Dermis blood vessel endothelial cell (primary cell): Measurements from ENCODE around the gene DHDH. TPM values are rescaled to one million over a fixed set of nuclear protein-coding genes. Genes with fewer than 3 reads are reported as not detected.
"Not testable (repeated sequence)": the region's sequence is repeated elsewhere in the genome, so short reads cannot be mapped to it uniquely, and the experiment has no call there.

Experiments used
- DNase-seq: peaks from one replicate; pipeline ENCODE4 v3.0.0; 2010
- total RNA-seq: library from RNA; depleted of rRNA; stranded (reverse); fragments of >200 nt; gene quantifications from 2 replicates; pipeline ENCODE4 v1.2.3, GENCODE V29; 2014

DHDH gene
- total RNA-seq, result not detected in 2 replicates

DNA sequence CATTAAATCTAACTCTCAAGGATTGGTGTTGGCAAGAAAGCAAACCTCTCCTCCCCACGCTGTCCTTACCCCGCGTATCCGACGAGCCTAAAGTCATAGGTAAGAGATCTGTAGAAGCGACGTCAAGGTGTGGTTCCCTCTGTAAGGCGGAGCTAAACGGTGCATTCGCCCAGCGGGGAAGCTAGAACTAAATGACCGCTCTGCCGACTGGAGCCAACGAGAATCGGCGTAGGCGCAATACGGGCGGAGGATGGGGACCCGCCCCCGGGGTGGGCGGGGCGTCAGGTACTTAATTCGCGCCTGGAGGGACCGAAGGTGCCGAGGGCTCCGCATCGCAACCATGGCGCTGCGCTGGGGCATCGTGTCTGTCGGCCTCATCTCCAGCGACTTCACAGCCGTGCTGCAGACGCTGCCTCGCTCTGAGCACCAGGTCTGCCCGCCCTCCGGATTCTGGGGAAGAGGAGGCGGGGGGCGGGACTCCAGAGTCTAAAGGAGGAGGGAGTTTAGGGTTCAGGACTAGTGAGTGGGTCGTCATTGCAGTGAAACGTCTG lies at the start of gene DHDH:
Gene DHDH (plus strand): TSS at position 318 of the 551 bp plus-strand sequence. CDS start 23 bp downstream, at position 341.
- DNase-seq, result peak; percentile 60

- DNase-seq, result no peak
These were observed 49.8 kb upstream of the DHDH start for GRCh38 chr19:48883726-48884125.

DNA sequence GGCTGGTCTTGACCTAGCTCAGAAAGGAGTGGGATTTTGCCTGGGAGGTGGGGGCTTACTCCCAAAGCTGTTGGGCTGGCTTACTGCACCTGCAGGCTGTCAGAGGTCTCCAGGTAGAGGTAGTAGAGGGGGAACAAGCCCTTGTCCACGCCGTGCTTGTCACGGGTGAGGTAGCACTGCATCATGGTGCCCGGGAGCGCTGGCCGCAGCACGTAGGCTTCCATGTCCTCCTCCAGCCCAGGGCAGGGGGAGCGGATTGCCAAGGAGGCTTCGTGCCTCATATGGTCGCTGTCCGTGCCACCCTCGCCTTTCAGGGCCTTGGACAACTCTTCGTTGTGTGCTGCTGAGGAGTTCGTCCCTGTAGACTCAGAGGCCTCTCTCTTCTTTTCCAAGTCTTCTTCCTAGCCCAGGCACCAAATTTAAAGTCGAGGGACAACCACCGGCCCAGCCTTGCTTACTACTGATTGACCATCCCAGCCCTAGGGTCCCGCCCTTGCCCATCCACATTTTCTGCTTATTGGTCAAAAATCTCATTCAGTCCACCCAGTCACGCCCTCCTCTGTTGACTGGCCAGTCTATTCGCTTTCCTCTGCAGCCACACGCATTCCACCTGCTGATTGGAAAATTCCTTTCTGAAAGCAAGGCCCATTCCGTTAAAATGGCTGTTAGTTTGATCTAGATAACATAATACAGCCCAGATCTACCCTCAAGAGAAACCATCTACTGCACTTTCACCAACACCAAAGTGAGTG lies 45.5 kb upstream of the DHDH start:
- no peak for DNase-seq

GRCh38 chr19:48889496-48889895 lies 44.0 kb upstream of the DHDH start:
- not testable (repeated sequence) for DNase-seq

DNA sequence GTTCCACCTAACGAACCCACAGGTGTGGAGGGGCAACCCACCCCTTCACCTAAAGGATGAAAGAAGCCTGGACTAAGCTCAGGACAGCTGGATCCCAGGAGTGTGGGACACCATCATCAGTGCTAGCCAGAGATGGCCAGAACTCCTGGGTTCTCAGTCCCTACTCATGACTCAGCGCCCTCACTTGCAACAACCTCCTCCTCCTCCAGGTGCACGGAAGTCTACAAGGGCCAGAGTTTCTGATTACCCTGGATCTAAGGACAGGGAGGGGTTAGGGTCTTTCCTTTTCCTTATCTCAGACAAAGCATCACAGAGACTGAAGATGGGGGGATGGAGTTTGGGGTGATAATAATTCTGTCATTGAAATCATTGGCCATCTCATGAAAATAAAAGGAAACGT lies 42.9 kb upstream of the DHDH start:
- DNase-seq, result no peak

DNA sequence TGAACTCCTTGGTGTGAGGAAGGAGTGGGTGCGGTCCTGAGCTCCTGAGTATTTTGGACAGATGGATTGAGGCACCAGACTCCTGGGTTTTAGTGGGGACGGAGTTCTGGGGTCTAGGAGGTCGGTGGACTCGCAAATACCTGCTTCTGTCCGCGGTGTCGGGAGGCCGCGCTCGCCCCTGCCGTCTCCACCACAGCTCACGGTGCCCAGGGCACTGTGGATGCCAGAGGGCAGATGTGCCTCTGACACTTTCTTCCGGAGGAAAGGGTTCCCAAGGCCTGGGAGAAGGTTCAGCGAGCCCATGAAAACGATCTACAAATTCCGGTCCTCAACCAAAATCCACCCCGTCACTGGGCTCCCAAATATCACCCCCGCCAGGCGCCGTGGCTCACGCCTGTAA lies 38.3 kb upstream of the DHDH start:
- no peak for DNase-seq

DNA sequence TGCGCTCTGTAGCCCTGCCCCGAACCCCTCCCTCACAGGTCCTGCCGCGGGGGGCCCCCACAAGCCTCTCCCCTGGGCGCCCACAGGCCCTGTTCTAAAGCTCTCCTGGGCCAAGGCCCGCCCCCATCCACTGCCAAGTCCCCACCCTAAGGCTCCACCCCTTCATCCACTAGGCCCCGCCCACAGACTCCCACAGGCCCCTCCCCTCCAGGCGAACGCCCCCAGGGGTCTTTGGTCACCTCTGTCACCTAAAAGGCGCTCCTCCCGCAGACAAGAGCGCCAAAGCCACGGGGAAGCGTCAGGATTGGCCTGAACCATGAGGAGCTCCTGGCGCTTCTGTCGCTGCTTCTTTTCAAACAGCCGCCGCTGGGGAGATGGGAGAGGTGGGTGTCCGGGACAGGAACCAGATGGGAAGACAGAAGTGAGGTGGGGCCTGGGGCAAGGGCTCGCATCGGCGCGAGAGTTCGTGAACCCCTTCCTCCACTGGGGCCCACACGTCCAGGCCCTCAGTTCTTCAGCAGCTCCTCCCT lies 37.2 kb upstream of the DHDH start:
- peak; percentile 55 for DNase-seq

DNA sequence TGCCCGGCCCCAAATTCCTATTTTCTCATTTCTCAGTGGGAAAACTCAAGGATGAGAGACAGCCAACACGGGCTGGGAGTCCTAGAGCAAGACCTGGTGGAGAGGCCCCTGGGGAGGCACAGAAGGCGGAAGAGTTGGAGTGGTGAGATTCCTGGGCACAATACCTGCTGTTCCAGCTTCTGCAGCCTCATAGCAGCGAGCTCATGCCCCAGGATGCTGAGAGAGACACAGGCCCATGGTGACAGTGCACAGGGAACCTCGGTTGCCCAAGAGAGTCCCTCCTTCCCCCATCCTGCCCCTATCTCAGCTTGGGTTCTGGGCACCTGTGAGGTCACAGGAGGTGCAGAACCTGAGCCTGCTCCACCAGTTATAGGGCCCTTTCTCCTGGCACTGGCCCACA lies 36.3 kb upstream of the DHDH start:
- DNase-seq, result no peak

GRCh38 chr19:48899386-48899749 lies 34.1 kb upstream of the DHDH start:
- not testable (repeated sequence) for DNase-seq

DNA sequence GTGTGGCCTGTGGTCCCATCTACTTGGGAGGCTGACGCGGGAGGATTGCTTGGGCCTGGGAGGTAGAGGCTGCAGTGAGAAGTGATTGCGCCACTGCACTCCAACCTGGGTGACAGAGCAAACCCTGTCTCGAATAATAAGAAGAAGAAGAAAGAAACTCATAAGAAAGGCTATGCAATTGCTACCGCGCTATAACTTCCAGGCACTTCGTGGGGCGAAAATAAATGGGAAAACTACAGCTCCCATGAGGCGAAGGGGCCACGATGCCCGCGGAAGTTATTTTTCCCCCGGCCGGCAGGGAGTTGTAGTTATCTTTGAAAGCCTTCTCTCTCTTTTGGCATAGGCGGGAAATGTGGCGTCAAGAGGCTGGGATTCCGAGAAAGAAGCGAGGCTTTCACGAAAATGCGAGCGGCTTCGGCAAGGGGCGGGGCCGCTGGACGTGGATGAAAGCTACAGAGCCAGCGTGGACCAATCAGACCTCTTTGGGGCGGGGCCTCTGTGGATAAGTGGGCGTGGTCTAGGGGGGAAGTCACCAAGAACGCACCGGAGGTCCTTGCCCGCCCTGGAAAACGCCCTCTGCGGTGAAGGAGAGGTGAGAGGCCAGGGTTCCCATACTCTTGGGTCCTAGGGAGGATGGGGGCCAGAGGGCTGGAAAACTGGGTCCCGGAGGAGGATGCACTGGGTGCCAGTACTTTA lies 33.6 kb upstream of the DHDH start, which contains the start of gene NUCB1:
Gene NUCB1 (plus strand): TSS at position 532 of the 696 bp plus-strand sequence. CDS start 485 bp downstream, outside the sequence.
- DNase-seq, result peak; percentile 98

DNA sequence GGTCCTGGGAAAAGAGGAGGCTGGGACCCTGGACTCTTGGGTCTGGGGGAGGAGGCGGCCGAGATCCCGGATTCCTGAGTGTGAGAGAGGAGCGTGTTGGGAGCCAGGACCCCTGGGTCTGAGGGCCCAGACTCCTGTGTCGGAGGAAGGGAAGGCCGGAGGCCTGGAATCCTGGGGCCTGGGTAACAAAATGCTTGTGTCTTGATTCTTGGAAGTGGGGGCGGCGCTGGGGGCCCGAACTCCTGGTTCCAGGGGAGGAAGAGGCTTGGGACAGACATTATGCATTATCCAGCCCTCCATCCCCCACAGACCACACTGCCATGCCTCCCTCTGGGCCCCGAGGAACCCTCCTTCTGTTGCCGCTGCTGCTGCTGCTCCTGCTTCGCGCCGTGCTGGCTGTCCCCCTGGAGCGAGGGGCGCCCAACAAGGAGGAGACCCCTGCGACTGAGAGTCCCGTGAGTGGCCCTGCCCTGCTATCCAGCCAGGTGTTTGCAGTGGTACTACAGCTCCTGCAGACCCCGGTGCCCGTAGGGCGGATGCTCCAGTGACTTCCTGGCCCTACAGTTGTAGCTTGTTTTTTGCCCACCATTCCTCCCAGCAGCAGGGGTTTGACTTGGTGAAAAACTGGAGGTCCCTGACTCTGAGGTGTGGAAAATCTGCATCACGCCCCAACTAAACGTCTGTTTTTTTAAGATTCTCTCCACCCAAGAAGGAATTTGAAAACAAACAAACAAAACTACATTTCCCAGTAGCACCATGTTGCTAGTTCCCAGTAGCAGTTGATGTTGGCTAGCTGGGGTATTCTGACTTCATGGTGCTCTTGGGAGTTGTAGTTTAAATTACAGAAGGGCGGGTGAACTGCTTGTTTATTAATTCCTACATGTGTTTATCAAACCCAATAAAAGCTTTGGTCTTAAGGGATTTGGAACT lies 32.8 kb upstream of the DHDH start:
- DNase-seq, result peak; percentile 42

DNA sequence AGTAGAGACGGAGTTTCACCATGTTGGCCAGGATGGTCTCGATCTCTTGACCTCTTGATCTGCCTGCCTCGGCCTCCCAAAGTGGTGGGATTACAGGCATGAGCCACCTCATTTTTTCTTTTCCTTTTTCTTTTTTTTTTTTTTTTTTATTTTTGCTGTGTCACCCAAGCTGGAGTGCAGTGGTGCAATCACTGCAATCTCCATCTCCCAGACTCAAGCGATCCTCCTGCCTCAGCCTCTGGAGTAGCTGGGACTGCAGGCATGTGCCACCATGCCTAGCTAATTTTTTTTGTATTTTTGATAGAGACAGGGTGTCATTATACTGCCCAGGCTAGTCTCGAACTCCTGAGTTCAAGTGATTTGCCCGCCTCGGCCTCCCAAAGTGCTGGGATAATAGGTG lies 31.2 kb upstream of the DHDH start:
- not testable (repeated sequence) for DNase-seq

- not testable (repeated sequence) for DNase-seq
These were observed 29.7 kb upstream of the DHDH start for GRCh38 chr19:48903788-48904187.

DNA sequence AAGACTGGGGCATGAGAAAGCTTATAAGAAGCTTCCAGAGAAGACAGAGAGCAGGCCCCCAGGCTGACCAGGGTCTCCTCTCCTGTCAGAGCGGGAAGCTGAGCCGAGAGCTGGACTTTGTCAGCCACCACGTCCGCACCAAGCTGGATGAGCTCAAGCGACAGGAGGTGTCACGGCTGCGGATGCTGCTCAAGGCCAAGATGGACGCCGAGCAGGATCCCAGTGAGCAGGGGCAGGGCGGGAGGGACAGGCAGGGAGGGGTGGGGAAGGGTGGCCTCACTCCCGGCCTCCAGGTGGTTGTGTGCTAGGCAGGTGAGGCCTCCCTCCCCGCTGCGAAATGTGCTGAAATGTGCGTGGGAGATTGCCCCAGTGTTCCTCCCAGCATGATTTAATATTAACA lies 27.8 kb upstream of the DHDH start:
- no peak for DNase-seq

DNA sequence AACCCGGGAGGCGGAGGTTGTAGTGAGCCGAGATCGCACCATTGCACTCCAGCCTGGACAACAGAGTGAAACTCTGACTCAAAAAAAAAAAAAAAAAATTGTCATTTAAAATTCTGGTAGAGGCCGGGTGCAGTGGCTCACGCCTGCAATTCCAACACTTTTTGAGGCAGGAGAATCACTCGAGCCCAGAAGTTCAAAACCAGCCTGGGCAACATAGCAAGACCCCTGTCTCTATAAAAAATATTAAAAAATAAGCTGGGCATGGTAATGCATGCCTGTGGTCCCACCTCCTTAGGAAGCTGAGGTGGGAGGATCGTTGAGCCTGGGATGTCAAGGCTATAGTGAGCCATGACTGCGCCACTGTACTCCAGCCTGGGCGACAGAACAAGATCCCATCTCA lies 27.2 kb upstream of the DHDH start:
- DNase-seq, result no peak

- no peak for DNase-seq
These were observed 25.8 kb upstream of the DHDH start for GRCh38 chr19:48907671-48908070.

- DNase-seq, result not testable (repeated sequence)
These were observed 23.9 kb upstream of the DHDH start for GRCh38 chr19:48909424-48910077.

DNA sequence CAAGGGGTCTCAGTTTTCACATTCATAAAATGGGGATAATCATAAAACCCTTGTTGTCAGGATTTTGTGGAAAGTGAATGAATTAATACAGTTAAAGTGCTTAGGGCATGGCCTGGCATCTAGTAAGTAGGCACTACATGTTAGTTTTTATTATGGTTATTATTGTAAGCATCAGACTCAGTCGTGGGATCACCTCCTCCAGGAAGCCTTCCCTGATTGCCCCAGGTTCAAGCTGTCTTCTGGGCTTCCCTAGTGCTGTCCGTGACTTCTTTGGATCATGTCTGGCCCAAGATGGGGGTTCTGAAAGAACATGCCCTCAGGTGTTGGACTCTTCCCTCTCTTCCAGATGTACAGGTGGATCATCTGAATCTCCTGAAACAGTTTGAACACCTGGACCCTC lies 22.7 kb upstream of the DHDH start:
- no peak for DNase-seq

DNA sequence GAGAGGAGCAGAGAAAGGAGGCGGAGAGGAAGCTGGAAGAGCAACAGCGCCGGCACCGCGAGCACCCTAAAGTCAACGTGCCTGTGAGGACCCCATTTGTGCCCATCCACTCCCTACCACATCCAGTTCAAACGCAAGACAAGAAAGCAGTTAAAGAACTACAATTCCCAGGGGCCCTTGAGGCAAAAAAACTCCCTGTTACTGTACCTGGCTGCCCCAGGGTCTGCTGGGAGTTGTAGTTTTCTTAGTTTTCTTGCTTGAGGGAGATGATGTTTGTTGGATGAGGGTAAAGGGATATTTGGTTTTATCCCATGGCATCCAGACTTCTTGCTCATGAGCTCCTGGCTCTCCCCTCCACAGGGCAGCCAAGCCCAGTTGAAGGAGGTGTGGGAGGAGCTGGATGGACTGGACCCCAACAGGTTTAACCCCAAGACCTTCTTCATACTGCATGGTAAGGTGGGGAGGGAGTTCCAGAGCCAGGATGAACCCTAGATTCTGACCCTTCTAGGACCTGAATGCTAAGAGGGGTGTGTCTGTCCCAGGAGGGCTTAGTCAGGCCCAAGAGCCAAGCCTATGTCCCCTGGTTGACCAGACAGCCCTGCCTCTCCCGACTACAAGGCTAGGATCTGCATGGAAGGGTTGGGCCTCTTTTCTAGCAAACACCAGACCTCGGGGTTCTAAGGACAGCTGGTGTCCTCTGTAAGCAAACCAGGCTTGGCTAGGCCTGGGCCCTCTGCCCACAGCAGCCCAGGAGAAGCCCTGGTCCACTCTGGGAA lies 20.2 kb upstream of the DHDH start:
- DNase-seq, result no peak

DNA sequence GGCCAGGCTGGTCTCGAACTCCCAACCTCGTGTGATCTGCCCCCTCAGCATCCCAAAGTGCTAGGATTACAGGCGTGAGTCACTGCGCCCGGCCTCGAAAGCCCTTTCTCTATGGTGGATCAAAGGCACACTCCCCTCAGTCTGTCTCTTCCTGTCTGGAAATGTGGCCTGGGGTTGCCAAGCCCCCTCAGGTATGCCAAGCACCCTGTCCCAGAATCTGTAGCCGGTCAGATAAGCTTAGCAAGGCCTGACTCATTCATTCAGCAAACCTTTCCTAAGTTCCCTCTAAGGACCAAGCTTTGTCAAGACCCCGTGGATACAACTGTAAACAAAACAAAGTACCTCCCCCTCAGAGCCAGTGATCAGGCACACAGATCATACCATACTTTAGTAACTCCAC lies 19.3 kb upstream of the DHDH start:
- no peak for DNase-seq

DNA sequence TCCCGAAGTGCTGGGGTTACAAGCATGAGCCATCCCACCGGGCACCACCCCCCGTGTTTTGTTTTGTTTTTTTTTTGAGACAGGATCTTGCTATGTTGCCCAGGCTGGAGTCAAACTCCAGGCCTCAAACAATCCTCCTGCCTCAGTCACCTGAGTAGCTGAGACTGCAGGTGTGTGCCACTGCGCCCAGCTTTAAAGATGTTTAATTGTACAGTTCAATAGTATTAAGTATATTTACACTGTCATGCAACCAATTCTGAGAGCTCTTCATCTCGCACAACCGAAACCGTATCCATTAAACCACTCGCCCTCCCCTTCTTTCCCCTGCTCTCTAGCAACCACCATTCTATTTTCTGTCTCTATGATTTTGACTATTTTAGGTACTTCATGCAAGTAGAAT lies 17.7 kb upstream of the DHDH start:
- no peak for DNase-seq
